Loucy (cell line): ENCODE results near the gene ORC6.

Experiments
- H2AFZ ChIP-seq: fragments of 200-600 bp; sonication (generic); 2 replicates; pipeline ENCODE4 v1.6.0; 2016; ENCODE audit warnings: antibody characterized with exemption, mild to moderate bottlenecking, low read length, moderate library complexity
- H3F3A ChIP-seq: fragments of 200-600 bp; 2 replicates; pipeline ENCODE4 v1.6.0; 2016; ENCODE audit warnings: antibody characterized with exemption, low read depth, mild to moderate bottlenecking
- H3K27me3 ChIP-seq: fragments of 200-600 bp; sonication (generic); 2 replicates; pipeline ENCODE4 v1.6.1; 2014; ENCODE audit warnings: low read length, mild to moderate bottlenecking; ENCODE audit not compliant: insufficient read depth, poor library complexity, severe bottlenecking
- H3K36me3 ChIP-seq: fragments of 200-600 bp; sonication (generic); 2 replicates; pipeline ENCODE4 v1.6.1; 2016; ENCODE audit warnings: low read length; ENCODE audit not compliant: insufficient read depth
- H3K4me1 ChIP-seq: fragments of 200-600 bp; sonication (generic); 2 replicates; pipeline ENCODE4 v1.5.1; 2014; ENCODE audit warnings: low read length, mild to moderate bottlenecking; ENCODE audit not compliant: insufficient read depth, poor library complexity, severe bottlenecking
- H3K4me2 ChIP-seq: fragments of 200-600 bp; sonication (generic); 2 replicates; pipeline ENCODE4 v1.6.0; 2014; ENCODE audit warnings: antibody characterized with exemption, low read length, low read depth, mild to moderate bottlenecking; ENCODE audit not compliant: poor library complexity, severe bottlenecking
- H3K4me3 ChIP-seq: fragments of 200-600 bp; sonication (generic); 2 replicates; pipeline ENCODE4 v1.5.1; 2014; ENCODE audit warnings: low read length, mild to moderate bottlenecking, mixed read lengths; ENCODE audit not compliant: poor library complexity, severe bottlenecking
- H3K79me2 ChIP-seq: fragments of 200-600 bp; sonication (generic); 2 replicates; pipeline ENCODE4 v1.6.1; 2014; ENCODE audit warnings: low read length; ENCODE audit not compliant: insufficient read depth
- H3K9ac ChIP-seq: fragments of 200-600 bp; sonication (generic); 2 replicates; pipeline ENCODE4 v1.6.0; 2014; ENCODE audit warnings: mild to moderate bottlenecking, low read depth, low read length, moderate library complexity; ENCODE audit not compliant: poor library complexity, severe bottlenecking
- H3K9me2 ChIP-seq: fragments of 200-600 bp; sonication (generic); replicated peaks from 2 replicates; pipeline ENCODE4 v1.6.1; 2016; ENCODE audit warnings: low read depth, low read length, mixed read lengths
- H3K9me3 ChIP-seq: fragments of 200-600 bp; sonication (generic); 2 replicates; pipeline ENCODE4 v1.6.1; 2014; ENCODE audit warnings: mild to moderate bottlenecking, antibody characterized with exemption, low read length, low read depth; ENCODE audit not compliant: insufficient read depth
- H4K20me1 ChIP-seq: fragments of 200-600 bp; sonication (generic); 2 replicates; pipeline ENCODE4 v1.6.0; 2014; ENCODE audit warnings: antibody characterized with exemption, low read length, mild to moderate bottlenecking; ENCODE audit not compliant: insufficient read depth, poor library complexity, severe bottlenecking
- EZH2phosphoT487 ChIP-seq: fragments of 200-600 bp; IDR thresholded peaks from 2 replicates; pipeline ENCODE4 v1.6.1; 2018; ENCODE audit warnings: antibody characterized with exemption, mild to moderate bottlenecking, moderate library complexity, borderline replicate concordance
- TF ChIP-seq, protein P1 (sequence below): fragments of 200-600 bp; sonication (generic); conservative IDR thresholded peaks from 2 replicates; pipeline ENCODE4 v1.5.1; 2014; ENCODE audit warnings: mild to moderate bottlenecking, antibody characterized with exemption, low read length

The ORC6 gene

DNA sequence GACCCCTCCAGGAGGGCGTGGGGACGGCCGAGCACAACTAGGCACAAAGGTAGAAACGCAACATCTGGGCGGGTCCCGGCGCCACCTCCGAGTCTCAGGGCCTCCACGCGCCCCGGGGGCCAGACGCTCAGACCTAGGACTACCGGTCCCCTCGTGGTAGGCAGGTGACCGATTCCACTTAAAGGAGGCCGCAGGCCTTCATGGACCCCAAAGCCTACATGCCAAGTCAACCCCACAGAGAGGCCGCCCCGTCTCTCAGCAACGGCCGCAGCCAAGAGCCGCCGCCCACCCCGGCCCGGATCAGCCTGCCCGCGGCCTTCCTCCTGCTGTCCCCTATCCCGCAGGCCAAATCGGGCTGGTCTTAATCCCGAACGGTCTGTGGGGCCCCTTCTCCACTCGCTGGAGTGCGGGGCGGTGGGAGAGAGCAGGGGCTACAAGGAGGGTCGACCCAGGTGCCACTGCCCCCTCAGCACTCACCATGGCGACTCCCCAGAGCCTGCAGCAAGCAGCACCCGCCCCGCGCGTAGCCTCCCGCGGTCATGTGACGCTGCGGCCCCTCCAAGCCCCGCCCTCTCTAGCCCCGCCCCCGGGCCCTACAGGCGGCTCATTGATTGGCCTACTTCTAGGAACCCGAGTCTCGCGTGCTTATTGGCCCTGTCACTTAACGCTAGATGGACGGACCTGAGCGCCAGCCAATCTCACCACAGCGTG is 650 bp upstream of the ORC6 start, which contains the start of gene VPS35:
TSS of gene VPS35 (minus strand) at position 525 of the 711 bp plus-strand sequence. CDS start at position 480, 45 bp downstream.
- no peaks in the 10 kb centered on the region for H3K9me3 ChIP-seq
- H3K9ac ChIP-seq: peak within 1 kb of the TSS; percentile 89
- peak within 1 kb of the TSS; percentile 94 for H2AFZ ChIP-seq
- TF ChIP-seq EZH2phosphoT487: no peak
- TF ChIP-seq, protein P1, sequence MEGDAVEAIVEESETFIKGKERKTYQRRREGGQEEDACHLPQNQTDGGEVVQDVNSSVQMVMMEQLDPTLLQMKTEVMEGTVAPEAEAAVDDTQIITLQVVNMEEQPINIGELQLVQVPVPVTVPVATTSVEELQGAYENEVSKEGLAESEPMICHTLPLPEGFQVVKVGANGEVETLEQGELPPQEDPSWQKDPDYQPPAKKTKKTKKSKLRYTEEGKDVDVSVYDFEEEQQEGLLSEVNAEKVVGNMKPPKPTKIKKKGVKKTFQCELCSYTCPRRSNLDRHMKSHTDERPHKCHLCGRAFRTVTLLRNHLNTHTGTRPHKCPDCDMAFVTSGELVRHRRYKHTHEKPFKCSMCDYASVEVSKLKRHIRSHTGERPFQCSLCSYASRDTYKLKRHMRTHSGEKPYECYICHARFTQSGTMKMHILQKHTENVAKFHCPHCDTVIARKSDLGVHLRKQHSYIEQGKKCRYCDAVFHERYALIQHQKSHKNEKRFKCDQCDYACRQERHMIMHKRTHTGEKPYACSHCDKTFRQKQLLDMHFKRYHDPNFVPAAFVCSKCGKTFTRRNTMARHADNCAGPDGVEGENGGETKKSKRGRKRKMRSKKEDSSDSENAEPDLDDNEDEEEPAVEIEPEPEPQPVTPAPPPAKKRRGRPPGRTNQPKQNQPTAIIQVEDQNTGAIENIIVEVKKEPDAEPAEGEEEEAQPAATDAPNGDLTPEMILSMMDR: no peak
- no peaks in the 10 kb centered on the region for H3K27me3 ChIP-seq
- no peaks in the 10 kb centered on the region for H3F3A ChIP-seq
- peaks cover 48% of the 10 kb centered on the region for H3K4me1 ChIP-seq
- no peaks in the 10 kb centered on the region for H3K9me2 ChIP-seq
- peaks cover 82% of the 10 kb centered on the region for H3K79me2 ChIP-seq
- peak within 1 kb of the TSS; percentile 98 for H3K4me2 ChIP-seq
- H3K4me3 ChIP-seq: peak within 1 kb of the TSS; percentile 92
- H4K20me1 ChIP-seq: peaks cover 77% of the 10 kb centered on the region
- H3K36me3 ChIP-seq: peaks cover 7% of the 10 kb centered on the region; the same call in 1 of the 2 replicates

DNA sequence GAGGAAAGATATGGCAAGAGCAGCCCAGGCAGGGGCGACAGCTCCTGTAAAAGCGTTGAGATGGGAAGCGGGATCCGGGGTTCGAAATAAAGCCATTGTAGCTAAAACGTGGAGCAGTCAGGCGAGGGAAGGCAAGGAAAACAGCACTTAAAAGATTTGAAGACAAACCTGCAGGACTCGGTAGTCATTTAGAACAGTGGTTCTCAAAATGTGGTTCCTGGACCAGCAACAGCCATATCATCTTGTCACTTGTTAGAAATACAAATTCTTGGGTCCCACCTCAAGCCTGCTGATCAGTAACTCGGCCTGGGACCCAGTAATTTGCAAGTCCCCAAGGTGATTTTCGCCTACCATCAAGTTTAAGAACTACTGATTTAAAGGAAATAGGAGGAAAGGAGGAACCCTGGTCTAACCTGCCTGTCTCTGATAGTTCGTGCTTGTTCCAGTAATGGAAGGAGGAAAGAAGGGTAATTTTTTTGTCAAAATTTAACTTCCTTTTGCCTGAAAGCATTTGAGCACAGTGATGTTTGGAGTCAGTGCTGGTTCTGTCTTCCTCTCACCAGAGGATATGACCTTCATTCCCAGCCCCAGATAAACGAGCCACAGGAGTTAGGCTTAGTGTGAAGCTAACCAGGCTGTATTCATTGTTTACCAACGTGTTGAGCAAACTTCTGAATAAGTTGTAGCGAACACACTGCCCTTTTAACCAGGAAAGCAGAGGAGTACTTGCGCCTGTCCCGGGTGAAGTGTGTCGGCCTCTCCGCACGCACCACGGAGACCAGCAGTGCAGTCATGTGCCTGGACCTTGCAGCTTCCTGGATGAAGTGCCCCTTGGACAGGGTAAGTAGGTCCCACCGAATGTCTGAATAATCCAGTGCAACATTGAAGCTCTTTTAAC is 1.1 kb downstream of the ORC6 start:
- Histone ChIP-seq H3K27me3 (no peaks in the 10 kb centered on the region), H3K4me1 (peaks cover 43% of the 10 kb centered on the region), H3F3A (no peaks in the 10 kb centered on the region), H3K9me3 (no peaks in the 10 kb centered on the region), H2AFZ (peak overlapping the region; percentile 94; the same call in 1 of the 2 replicates), H3K4me3 (peak overlapping the region; percentile 92), H3K9me2 (no peaks in the 10 kb centered on the region), H3K79me2 (peaks cover 64% of the 10 kb centered on the region), H3K4me2 (peak overlapping the region; percentile 98), H3K9ac (peak overlapping the region; percentile 89), H3K36me3 (peaks cover 18% of the 10 kb centered on the region; the same call in 1 of the 2 replicates), H4K20me1 (peaks cover 62% of the 10 kb centered on the region)
- TF ChIP-seq, protein P1: no peak; the same call in 1 of the 2 replicates
- no peak for TF ChIP-seq EZH2phosphoT487

DNA sequence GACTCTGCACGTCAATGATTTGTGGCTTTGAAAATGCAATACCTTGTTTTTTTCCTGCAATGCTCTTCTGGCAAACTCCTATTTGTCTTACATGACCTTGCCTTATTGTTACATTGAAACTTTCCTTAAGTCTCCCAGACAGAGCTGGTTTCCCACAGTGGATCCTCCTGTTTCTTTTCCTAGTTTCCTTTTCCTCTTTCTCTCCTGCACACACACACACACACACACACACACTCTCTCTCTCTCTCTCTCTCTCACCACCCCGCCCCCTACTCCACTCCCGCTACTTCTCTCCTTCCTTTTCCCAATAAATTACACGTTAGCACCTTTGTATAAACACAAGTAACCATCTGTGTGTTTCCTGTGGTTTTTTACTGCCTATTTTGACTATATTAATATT is 2.3 kb downstream of the ORC6 start:
- Histone ChIP-seq H3K79me2 (peaks cover 52% of the 10 kb centered on the region), H3K9me2 (no peaks in the 10 kb centered on the region), H3K9ac (peak overlapping the region; percentile 89), H3K36me3 (peaks cover 29% of the 10 kb centered on the region; the same call in 1 of the 2 replicates), H3F3A (no peaks in the 10 kb centered on the region), H3K4me2 (peak overlapping the region; percentile 98), H3K27me3 (no peaks in the 10 kb centered on the region), H3K4me3 (peak overlapping the region; percentile 92), H3K9me3 (no peaks in the 10 kb centered on the region), H3K4me1 (peaks cover 33% of the 10 kb centered on the region), H2AFZ (no peak overlapping the region), H4K20me1 (peaks cover 50% of the 10 kb centered on the region)
- TF ChIP-seq, protein P1: no peak
- no peak for TF ChIP-seq EZH2phosphoT487
